A549 (cell line): ENCODE results near the gene ATP1A2.

Experiments
- CHD2 ChIP-seq: fragments of 150-350 bp; IDR thresholded peaks from 2 replicates; pipeline ENCODE4 v1.6.1; 2014; ENCODE audit warnings: low read length; ENCODE audit not compliant: partially characterized antibody
- JUNB ChIP-seq: fragments of >200 bp; sonication (Bioruptor Twin); formaldehyde crosslinking; IDR thresholded peaks from 2 replicates; pipeline ENCODE4 v1.6.1; 2016
- NPAS2 ChIP-seq: fragments of 250-450 bp; sonication (Bioruptor Pico); IDR thresholded peaks from 2 replicates; pipeline ENCODE4 v1.8.0; 2022; ENCODE audit warnings: mild to moderate bottlenecking, moderate library complexity, borderline replicate concordance
- NR3C1 ChIP-seq: fragments of >200 bp; sonication (Bioruptor Twin); formaldehyde crosslinking; IDR thresholded peaks from 3 replicates; pipeline ENCODE4 v1.6.1; 2017
- POLR2A ChIP-seq: IDR thresholded peaks from 2 replicates; pipeline ENCODE4 v1.6.1; 2012; ENCODE audit warnings: mild to moderate bottlenecking, low read length
- RARB ChIP-seq: fragments of 250-450 bp; sonication (Bioruptor Pico); IDR thresholded peaks from 2 replicates; pipeline ENCODE4 v1.8.0; 2021; ENCODE audit warnings: mild to moderate bottlenecking, moderate library complexity
- TF ChIP-seq, protein P1 (sequence below): fragments of >200 bp; sonication (Bioruptor Twin); formaldehyde crosslinking; IDR thresholded peaks from 3 replicates; pipeline ENCODE4 v1.5.1; 2016
- TF ChIP-seq, protein P2 (sequence below): IDR thresholded peaks from 2 replicates; pipeline ENCODE4 v1.6.1; 2012
- TF ChIP-seq, protein P3 (sequence below): fragments of 250-450 bp; sonication (Bioruptor Pico); IDR thresholded peaks from 2 replicates; pipeline ENCODE4 v1.5.0; 2021; ENCODE audit warnings: mild to moderate bottlenecking, moderate library complexity, borderline replicate concordance
- TF ChIP-seq, protein P4 (sequence below): fragments of 150-350 bp; IDR thresholded peaks from 2 replicates; pipeline ENCODE4 v1.6.1; 2014; ENCODE audit warnings: low read depth, mild to moderate bottlenecking, low read length

DNA sequence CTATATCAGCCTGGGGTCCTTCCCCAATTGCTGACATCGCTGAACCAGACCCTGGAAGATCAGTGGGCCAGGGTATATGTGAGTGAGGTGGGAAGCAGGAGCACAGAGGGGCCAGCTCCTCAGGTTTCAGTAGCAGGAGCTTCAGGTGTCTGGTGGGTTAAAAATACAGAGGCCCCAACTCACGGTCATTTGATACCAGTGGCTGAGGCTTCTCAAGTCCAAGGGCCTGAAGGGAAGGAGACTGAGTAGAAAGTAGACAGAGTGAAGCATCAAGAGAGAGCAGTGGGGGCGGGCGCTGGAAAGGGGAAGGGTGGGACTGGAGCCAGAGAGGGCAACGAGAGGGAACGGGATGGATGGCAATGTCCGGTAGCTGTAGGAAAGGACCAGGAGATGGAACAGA, 72.8 kb downstream of the ATP1A2 start:
- TF ChIP-seq, protein P1, sequence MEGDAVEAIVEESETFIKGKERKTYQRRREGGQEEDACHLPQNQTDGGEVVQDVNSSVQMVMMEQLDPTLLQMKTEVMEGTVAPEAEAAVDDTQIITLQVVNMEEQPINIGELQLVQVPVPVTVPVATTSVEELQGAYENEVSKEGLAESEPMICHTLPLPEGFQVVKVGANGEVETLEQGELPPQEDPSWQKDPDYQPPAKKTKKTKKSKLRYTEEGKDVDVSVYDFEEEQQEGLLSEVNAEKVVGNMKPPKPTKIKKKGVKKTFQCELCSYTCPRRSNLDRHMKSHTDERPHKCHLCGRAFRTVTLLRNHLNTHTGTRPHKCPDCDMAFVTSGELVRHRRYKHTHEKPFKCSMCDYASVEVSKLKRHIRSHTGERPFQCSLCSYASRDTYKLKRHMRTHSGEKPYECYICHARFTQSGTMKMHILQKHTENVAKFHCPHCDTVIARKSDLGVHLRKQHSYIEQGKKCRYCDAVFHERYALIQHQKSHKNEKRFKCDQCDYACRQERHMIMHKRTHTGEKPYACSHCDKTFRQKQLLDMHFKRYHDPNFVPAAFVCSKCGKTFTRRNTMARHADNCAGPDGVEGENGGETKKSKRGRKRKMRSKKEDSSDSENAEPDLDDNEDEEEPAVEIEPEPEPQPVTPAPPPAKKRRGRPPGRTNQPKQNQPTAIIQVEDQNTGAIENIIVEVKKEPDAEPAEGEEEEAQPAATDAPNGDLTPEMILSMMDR, result no peak
- TF ChIP-seq, protein P2, sequence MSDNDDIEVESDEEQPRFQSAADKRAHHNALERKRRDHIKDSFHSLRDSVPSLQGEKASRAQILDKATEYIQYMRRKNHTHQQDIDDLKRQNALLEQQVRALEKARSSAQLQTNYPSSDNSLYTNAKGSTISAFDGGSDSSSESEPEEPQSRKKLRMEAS, result no peak
- TF ChIP-seq JUNB (no peak), NR3C1 (no peak), POLR2A (no peak), RARB (no peak), CHD2 (no peak), NPAS2 (CRISPR knock-in tag) (no peak)
- TF ChIP-seq, protein P3, sequence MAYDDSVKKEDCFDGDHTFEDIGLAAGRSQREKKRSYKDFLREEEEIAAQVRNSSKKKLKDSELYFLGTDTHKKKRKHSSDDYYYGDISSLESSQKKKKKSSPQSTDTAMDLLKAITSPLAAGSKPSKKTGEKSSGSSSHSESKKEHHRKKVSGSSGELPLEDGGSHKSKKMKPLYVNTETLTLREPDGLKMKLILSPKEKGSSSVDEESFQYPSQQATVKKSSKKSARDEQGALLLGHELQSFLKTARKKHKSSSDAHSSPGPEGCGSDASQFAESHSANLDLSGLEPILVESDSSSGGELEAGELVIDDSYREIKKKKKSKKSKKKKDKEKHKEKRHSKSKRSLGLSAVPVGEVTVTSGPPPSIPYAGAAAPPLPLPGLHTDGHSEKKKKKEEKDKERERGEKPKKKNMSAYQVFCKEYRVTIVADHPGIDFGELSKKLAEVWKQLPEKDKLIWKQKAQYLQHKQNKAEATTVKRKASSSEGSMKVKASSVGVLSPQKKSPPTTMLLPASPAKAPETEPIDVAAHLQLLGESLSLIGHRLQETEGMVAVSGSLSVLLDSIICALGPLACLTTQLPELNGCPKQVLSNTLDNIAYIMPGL (CRISPR knock-in tag), result no peak
- TF ChIP-seq, protein P4, sequence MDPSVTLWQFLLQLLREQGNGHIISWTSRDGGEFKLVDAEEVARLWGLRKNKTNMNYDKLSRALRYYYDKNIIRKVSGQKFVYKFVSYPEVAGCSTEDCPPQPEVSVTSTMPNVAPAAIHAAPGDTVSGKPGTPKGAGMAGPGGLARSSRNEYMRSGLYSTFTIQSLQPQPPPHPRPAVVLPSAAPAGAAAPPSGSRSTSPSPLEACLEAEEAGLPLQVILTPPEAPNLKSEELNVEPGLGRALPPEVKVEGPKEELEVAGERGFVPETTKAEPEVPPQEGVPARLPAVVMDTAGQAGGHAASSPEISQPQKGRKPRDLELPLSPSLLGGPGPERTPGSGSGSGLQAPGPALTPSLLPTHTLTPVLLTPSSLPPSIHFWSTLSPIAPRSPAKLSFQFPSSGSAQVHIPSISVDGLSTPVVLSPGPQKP, result no peak
